ENCODE results near the gene DGKG.

Gene DGKG

DNA sequence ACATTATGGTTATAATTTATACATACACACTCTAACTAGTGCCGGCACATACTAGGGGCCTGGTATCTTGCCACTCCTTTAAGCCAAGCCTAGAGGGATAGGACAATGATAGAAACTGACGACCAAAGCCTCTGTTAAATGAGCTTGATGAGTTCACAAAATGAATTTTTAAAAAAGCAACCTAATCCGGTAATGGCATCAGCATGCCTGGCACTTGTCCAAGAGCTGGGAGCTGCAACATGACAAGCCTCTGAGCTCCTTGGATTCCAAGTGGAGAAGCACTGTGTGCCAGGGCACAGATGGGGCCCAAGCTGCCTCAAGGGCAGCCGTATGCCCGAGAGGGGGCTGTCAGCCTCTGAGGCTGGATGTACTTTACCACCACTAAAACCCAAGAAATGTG is 262.9 kb downstream of the DGKG start:
- Histone ChIP-seq H3K9me3 (ENCODE audit: insufficient read depth, low read length) (no peaks in the 10 kb centered on the region), H3K4me1 (ENCODE audit: insufficient read depth, insufficient read length) (peaks cover 15% of the 10 kb centered on the region), H3K27me3 (ENCODE audit: insufficient read depth, insufficient read length) (no peaks in the 10 kb centered on the region), H3K36me3 (ENCODE audit: insufficient read depth, insufficient read length, low read length) (peaks cover 14% of the 10 kb centered on the region), H3K9ac (ENCODE audit: insufficient read length, low read depth) (peak overlapping the region; percentile 24), H3K4me3 (ENCODE audit: insufficient read length, low read depth) (no peak overlapping the region)
- no peak for TF ChIP-seq YY1 (IDR thresholded peaks at IDR 0.05; ENCODE audit: insufficient read depth, insufficient read length)
- no peak for TF ChIP-seq ZNF274 (IDR thresholded peaks at IDR 0.05; ENCODE audit: low read depth, low read length)
- no peak for TF ChIP-seq SUZ12 (IDR thresholded peaks at IDR 0.05; ENCODE audit: extremely low read depth, insufficient read depth, insufficient read length)
- no peak for DNase-seq (ENCODE audit: low read depth, low spot score)

DNA sequence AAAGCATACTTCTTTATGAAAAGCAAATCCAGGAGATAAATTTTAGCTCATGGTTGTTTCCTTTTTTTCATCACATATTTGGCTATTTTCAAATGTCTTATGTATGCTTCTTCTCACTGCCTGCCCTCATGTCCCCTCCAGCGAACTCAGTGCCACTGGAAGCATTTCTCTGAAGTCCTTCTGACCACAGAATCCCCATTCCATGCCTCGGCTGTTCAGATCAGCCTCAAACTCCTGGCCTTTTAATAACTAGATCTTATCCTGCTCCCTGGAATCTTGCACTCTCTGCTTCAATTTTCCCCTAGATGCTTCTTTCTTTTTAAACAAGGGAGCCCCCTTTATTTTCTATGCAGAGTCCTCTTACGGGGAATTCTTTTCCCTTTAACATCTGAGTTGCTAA is 263.3 kb downstream of the DGKG start:
- no peak for DNase-seq (ENCODE audit: low read depth, low spot score)
- no peaks in the 10 kb centered on the region for H3K9me3 ChIP-seq (ENCODE audit: insufficient read depth, low read length)
- TF ChIP-seq YY1 (IDR thresholded peaks at IDR 0.05; ENCODE audit: insufficient read depth, insufficient read length) (no peak), SUZ12 (IDR thresholded peaks at IDR 0.05; ENCODE audit: extremely low read depth, insufficient read depth, insufficient read length) (no peak), ZNF274 (IDR thresholded peaks at IDR 0.05; ENCODE audit: low read depth, low read length) (no peak)
- peak overlapping the region; percentile 64 for H3K9ac ChIP-seq (ENCODE audit: insufficient read length, low read depth)
- peaks cover 15% of the 10 kb centered on the region for H3K4me1 ChIP-seq (ENCODE audit: insufficient read depth, insufficient read length)
- peaks cover 18% of the 10 kb centered on the region for H3K36me3 ChIP-seq (ENCODE audit: insufficient read depth, insufficient read length, low read length)
- no peak overlapping the region for H3K4me3 ChIP-seq (ENCODE audit: insufficient read length, low read depth)
- no peaks in the 10 kb centered on the region for H3K27me3 ChIP-seq (ENCODE audit: insufficient read depth, insufficient read length)

DNA sequence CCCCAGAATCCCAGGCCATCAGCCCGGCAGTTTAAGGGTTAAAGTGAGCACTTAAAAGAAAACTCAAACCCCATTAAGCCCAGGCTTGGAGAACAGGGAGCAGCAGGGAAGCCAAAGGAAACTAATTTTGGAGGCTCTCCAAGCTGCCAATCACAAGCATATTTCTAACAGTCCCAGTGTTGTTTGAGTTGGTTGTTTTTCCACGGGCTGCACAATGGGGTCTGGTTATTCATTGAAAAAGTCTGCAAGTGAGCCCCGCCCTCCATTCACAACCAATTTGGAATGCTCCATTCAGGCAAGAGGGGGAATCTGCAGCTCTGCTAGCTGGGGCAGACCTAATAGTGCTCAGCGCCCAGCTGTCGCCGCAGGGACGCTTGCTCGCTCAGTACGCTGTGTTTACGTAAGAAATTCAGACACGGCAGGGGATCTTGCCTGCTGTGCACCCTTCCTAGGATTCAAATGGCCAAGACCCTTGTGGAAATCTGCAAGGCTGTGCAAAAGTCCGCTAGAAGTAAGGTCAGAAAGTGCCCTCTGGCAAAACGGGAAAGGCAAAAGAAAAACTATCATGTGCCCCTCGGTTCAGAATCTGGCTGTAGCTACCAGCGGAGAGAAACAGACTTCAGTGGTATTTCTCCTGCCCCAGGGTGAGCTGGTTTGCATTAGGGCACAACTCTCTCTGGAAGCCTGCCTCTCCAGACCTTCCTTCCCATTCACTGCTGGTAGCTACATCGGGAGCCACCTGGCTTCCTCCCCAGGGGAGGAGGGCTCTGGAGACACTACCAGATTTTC is 264.2 kb downstream of the DGKG start:
- DNase-seq (ENCODE audit: low read depth, low spot score) = peak; percentile 88
- Histone ChIP-seq H3K9me3 (ENCODE audit: insufficient read depth, low read length) (no peaks in the 10 kb centered on the region), H3K27me3 (ENCODE audit: insufficient read depth, insufficient read length) (no peaks in the 10 kb centered on the region), H3K4me3 (ENCODE audit: insufficient read length, low read depth) (no peak overlapping the region), H3K9ac (ENCODE audit: insufficient read length, low read depth) (peak overlapping the region; percentile 64), H3K36me3 (ENCODE audit: insufficient read depth, insufficient read length, low read length) (peaks cover 20% of the 10 kb centered on the region), H3K4me1 (ENCODE audit: insufficient read depth, insufficient read length) (peaks cover 15% of the 10 kb centered on the region)
- TF ChIP-seq SUZ12 (IDR thresholded peaks at IDR 0.05; ENCODE audit: extremely low read depth, insufficient read depth, insufficient read length) (no peak), ZNF274 (IDR thresholded peaks at IDR 0.05; ENCODE audit: low read depth, low read length) (no peak), YY1 (IDR thresholded peaks at IDR 0.05; ENCODE audit: insufficient read depth, insufficient read length) (no peak)

DNA sequence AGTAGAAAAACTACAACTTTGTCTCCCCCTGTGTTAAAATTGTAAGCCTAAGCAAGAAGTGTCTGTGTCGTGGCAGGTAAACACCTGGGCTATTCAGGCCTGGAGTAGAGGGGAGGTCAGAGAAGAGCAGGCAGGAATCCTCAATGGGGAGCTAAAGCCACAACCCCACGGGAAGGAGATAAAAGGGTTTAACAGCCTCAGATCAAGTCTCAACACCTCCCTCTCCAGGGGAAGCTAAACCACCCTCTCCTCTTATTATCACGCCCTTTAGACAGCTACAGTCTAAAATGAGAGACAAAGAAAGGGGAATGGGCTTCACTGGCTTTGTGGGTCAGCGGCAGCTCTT is 264.7 kb downstream of the DGKG start:
- Histone ChIP-seq H3K27me3 (ENCODE audit: insufficient read depth, insufficient read length) (no peaks in the 10 kb centered on the region), H3K4me1 (ENCODE audit: insufficient read depth, insufficient read length) (peaks cover 12% of the 10 kb centered on the region), H3K36me3 (ENCODE audit: insufficient read depth, insufficient read length, low read length) (peaks cover 20% of the 10 kb centered on the region), H3K9ac (ENCODE audit: insufficient read length, low read depth) (no peak overlapping the region), H3K9me3 (ENCODE audit: insufficient read depth, low read length) (no peaks in the 10 kb centered on the region), H3K4me3 (ENCODE audit: insufficient read length, low read depth) (peak overlapping the region; percentile 4)
- no peak for DNase-seq (ENCODE audit: low read depth, low spot score)
- no peak for TF ChIP-seq ZNF274 (IDR thresholded peaks at IDR 0.05; ENCODE audit: low read depth, low read length)
- no peak for TF ChIP-seq SUZ12 (IDR thresholded peaks at IDR 0.05; ENCODE audit: extremely low read depth, insufficient read depth, insufficient read length)
- TF ChIP-seq YY1 (IDR thresholded peaks at IDR 0.05; ENCODE audit: insufficient read depth, insufficient read length) = no peak

All from NT2/D1 (cell line).